Kidney (tissue), 14 donors: Measurements from ENCODE around the gene KL. TPM values are rescaled to one million over a fixed set of nuclear protein-coding genes. Genes with fewer than 3 reads are reported as not detected.

ENCODE experiments used
- DNase-seq, 5 donors: peaks; one replicate each; pipeline ENCODE4 v3.0.0-alpha.2; 2013 to 2020
- FAIRE-seq: peaks from 2 replicates; lab custom pipeline; 2012; peaks lifted over from hg19 to GRCh38; lab: Jason Lieb, UNC
- H3K27ac ChIP-seq, 2 donors: one replicate each; pipeline ENCODE4 v1.7.0; 2013; ENCODE audit warnings: low read depth in 2 of 2, low read length in 2 of 2, inconsistent platforms in 1 of 2
- H3K27me3 ChIP-seq: one replicate; pipeline ENCODE4 v1.7.1; 2013; ENCODE audit warnings: low read length, inconsistent platforms; ENCODE audit not compliant: control insufficient read depth, insufficient read depth
- H3K36me3 ChIP-seq, 3 donors: one replicate each; pipeline versions ENCODE4 v1.7.0 to v1.7.1; 2013; ENCODE audit warnings: low read length in 3 of 3, control low read depth in 1 of 3, inconsistent platforms in 1 of 3; ENCODE audit not compliant: insufficient read depth in 3 of 3, control insufficient read depth in 2 of 3
- H3K4me1 ChIP-seq, 3 donors: one replicate each; pipeline versions ENCODE4 v1.7.0 to v1.7.1; 2013; ENCODE audit warnings: low read length in 3 of 3, inconsistent platforms in 1 of 3, low read depth in 1 of 3; ENCODE audit not compliant: control insufficient read depth in 2 of 3, insufficient read depth in 2 of 3
- H3K4me3 ChIP-seq, 3 donors: one replicate each; pipeline versions ENCODE4 v1.7.0 to v1.8.1; 2013; ENCODE audit warnings: low read length in 3 of 3, control low read depth in 1 of 3, inconsistent platforms in 1 of 3
- H3K9ac ChIP-seq, 3 donors: one replicate each; pipeline versions ENCODE4 v1.7.0 to v1.7.1; 2013; ENCODE audit warnings: low read length in 3 of 3, control low read depth in 1 of 3, inconsistent platforms in 1 of 3
- H3K9me3 ChIP-seq, 3 donors: one replicate each; pipeline versions ENCODE4 v1.7.0 to v1.7.1; 2013; ENCODE audit warnings: low read length in 3 of 3, control low read depth in 1 of 3, inconsistent platforms in 1 of 3; ENCODE audit not compliant: control insufficient read depth in 2 of 3, insufficient read depth in 1 of 3
- CTCF ChIP-seq: IDR thresholded peaks from 3 replicates; pipeline ENCODE4 v1.5.1; 2012; ENCODE audit warnings: mild to moderate bottlenecking, moderate library complexity, borderline replicate concordance; ENCODE audit not compliant: insufficient read depth; ENCODE audit errors: extremely low read depth
- intact Hi-C: fragments of 100-400 bp; cut with DNase I; formaldehyde crosslinking; loops from one replicate; pipeline ENCODE4 v1.11.1; 2022
- polyA plus RNA-seq: library from polyadenylated mRNA; stranded (reverse); fragments of 350-450 nt; fragmentation: Illumina TruSeq; extraction: RNeasy Lipid Tissue Mini Kit (QIAGEN cat#74804); gene quantifications from one replicate; pipeline ENCODE4 v1.2.3, GENCODE V29; 2014; ENCODE audit warnings: low read depth, low replicate concordance; ENCODE audit not compliant: insufficient read depth
- total RNA-seq: library from RNA; stranded (reverse); fragmentation: NEBNext Ultra II Directional; extraction: Animal tissue kit (Norgen Biotek cat#: 25700); gene quantifications from one replicate; pipeline ENCODE4 v1.2.1, GENCODE V29; 2021
- donor health status: control.
- donor health status: control.
- donor health status: control.
- donor health status: control.
- donor health status: control.
- donor health status: DM: yes; HTN: yes; CAD: no.
- donor health status: Normal renal cell carcinoma (clear cell type).

KL gene
- total and polyA plus RNA-seq, 2 donors from 2014 or later = 12.5 to 47.4 TPM

- H3K9me3 ChIP-seq = peaks cover 0 to 3% (median 0%) of the 10 kb centered on the region in 3 donors
- intact Hi-C loops = no loop called here
- H3K27me3 ChIP-seq = no peaks in the 10 kb centered on the region
- no peak overlapping the region for H3K27ac ChIP-seq
- no peak overlapping the region for H3K9ac ChIP-seq
- FAIRE-seq (no peak), DNase-seq (peak in 1 of 5 donors; percentile 34)
- TF ChIP-seq CTCF = no peak
- peak overlapping the region in 2 of 3 donors; percentile 36 to 37 for H3K4me3 ChIP-seq
- no peaks in the 10 kb centered on the region for H3K4me1 ChIP-seq
- H3K36me3 ChIP-seq = no peaks in the 10 kb centered on the region
Measured at GRCh38 chr13:32988608-32989289, 27.5 kb upstream of the KL start.

GRCh38 chr13:32989290-32989667, 26.9 kb upstream of the KL start:
- Histone ChIP-seq H3K4me1 (no peaks in the 10 kb centered on the region), H3K9me3 (peaks cover 0 to 3% (median 0%) of the 10 kb centered on the region in 3 donors), H3K36me3 (no peaks in the 10 kb centered on the region), H3K27me3 (no peaks in the 10 kb centered on the region), H3K4me3 (no peak overlapping the region), H3K9ac (no peak overlapping the region), H3K27ac (no peak overlapping the region)
- no peak for FAIRE-seq
- TF ChIP-seq CTCF = no peak
- peak in 1 of 5 donors; percentile 33 for DNase-seq
- intact Hi-C loops = no loop called here

GRCh38 chr13:32989942-32990341, 26.3 kb upstream of the KL start:
- Histone ChIP-seq H3K4me3 (no peak overlapping the region), H3K9me3 (peaks cover 0 to 3% (median 0%) of the 10 kb centered on the region in 3 donors), H3K9ac (no peak overlapping the region), H3K36me3 (no peaks in the 10 kb centered on the region), H3K4me1 (no peaks in the 10 kb centered on the region), H3K27ac (no peak overlapping the region), H3K27me3 (no peaks in the 10 kb centered on the region)
- no peak for TF ChIP-seq CTCF
- FAIRE-seq (no peak), DNase-seq (no peak)
- intact Hi-C loops = no loop called here
